Endothelial cell of umbilical vein (primary cell): Measurements from ENCODE around the gene SOX30. TPM values are rescaled to one million over a fixed set of nuclear protein-coding genes. Genes with fewer than 3 reads are reported as not detected.

Experiments
- BruUV-seq: library from RNA; stranded (reverse); fragments of 400-500 nt; replicated peaks from 2 replicates; lab custom pipeline; 2021; lab: Mats Ljungman, UMichigan
- CTCF ChIA-PET: fragments of 300-600, 350-600 bp; sonication (Branson Sonifier 250); formaldehyde crosslinking; loops from one replicate; lab custom pipeline; 2021; ENCODE audit warnings: antibody characterized with exemption, inconsistent platforms; lab: Charles Lee
- POLR2A ChIA-PET: fragments of 300-600, 350-600 bp; sonication (Branson Sonifier 250); formaldehyde crosslinking; loops from one replicate; lab custom pipeline; 2021; ENCODE audit warnings: antibody characterized with exemption, inconsistent platforms; lab: Charles Lee
- DNase-seq: peaks from one replicate; pipeline ENCODE4 v3.0.0-alpha.2; 2011; ENCODE audit warnings: low read depth, low spot score
- FAIRE-seq: peaks from 2 replicates; lab custom pipeline; 2011; peaks lifted over from hg19 to GRCh38; lab: Jason Lieb, UNC
- H2AFZ ChIP-seq: 2 replicates; pipeline ENCODE4 v1.6.0; 2012; ENCODE audit warnings: low read depth, low read length, control low read depth, inconsistent platforms
- H3K27ac ChIP-seq: 2 replicates; pipeline ENCODE4 v1.5.1; 2011; ENCODE audit warnings: low read depth, mild to moderate bottlenecking, control low read depth, low read length, moderate library complexity; ENCODE audit not compliant: insufficient read depth
- H3K27me3 ChIP-seq, 2 experiments: 2 replicates each; pipeline versions ENCODE4 v1.6.0 to v1.6.1; 2011; ENCODE audit warnings: low read length in 2 of 2, mixed read lengths in 1 of 2; ENCODE audit not compliant: control insufficient read depth in 2 of 2, insufficient read depth in 2 of 2
- H3K36me3 ChIP-seq, 2 experiments: 2 replicates in 1 of 2; 3 replicates in 1 of 2; pipeline ENCODE4 v1.5.1; 2011; ENCODE audit warnings: low read length in 2 of 2, mild to moderate bottlenecking in 1 of 2, moderate library complexity in 1 of 2; ENCODE audit not compliant: control insufficient read depth in 2 of 2, insufficient read depth in 2 of 2; ENCODE audit errors: extremely low read depth in 1 of 2
- H3K4me1 ChIP-seq: 3 replicates; pipeline ENCODE4 v1.5.1; 2011; ENCODE audit warnings: mild to moderate bottlenecking, low read length; ENCODE audit not compliant: control insufficient read depth, insufficient read depth; ENCODE audit errors: extremely low read depth
- H3K4me2 ChIP-seq: 2 replicates; pipeline ENCODE4 v1.6.1; 2011; ENCODE audit warnings: low read length, control low read depth, mixed read lengths; ENCODE audit not compliant: insufficient read depth
- H3K4me3 ChIP-seq, 3 experiments: fragments of 200-600 bp in 1 of 3; sonication (generic), shearing (Covaris generic) in 1 of 3; replicated peaks in 1 of 3; 2 replicates each; pipeline ENCODE4 v1.5.1; 2011 to 2016; ENCODE audit warnings: control low read depth in 3 of 3, low read length in 3 of 3, mild to moderate bottlenecking in 2 of 3, inconsistent platforms in 1 of 3, low read depth in 1 of 3, moderate library complexity in 1 of 3; ENCODE audit not compliant: insufficient read depth in 1 of 3
- H3K79me2 ChIP-seq: 2 replicates; pipeline ENCODE4 v1.6.0; 2012; ENCODE audit warnings: low read length, inconsistent platforms; ENCODE audit not compliant: control insufficient read depth, insufficient read depth
- H3K9ac ChIP-seq: replicated peaks from 2 replicates; pipeline ENCODE3; 2011; ENCODE audit warnings: low read length, control low read depth; ENCODE audit not compliant: insufficient read depth; ENCODE audit errors: extremely low read depth
- H3K9me1 ChIP-seq: replicated peaks from 3 replicates; pipeline ENCODE4 v1.6.0; 2011; ENCODE audit warnings: mild to moderate bottlenecking, low read length; ENCODE audit not compliant: control insufficient read depth, insufficient read depth; ENCODE audit errors: extremely low read depth
- H3K9me3 ChIP-seq: replicated peaks from 2 replicates; pipeline ENCODE4 v1.5.1; 2012; ENCODE audit warnings: low read length, inconsistent platforms; ENCODE audit not compliant: control insufficient read depth, insufficient read depth
- H4K20me1 ChIP-seq: replicated peaks from 2 replicates; pipeline ENCODE3; 2011; ENCODE audit warnings: mild to moderate bottlenecking, low read length; ENCODE audit not compliant: control insufficient read depth, insufficient read depth; ENCODE audit errors: extremely low read depth
- EZH2 ChIP-seq: IDR thresholded peaks from 2 replicates; pipeline ENCODE4 v1.6.1; 2012; ENCODE audit warnings: borderline replicate concordance, low read depth, mild to moderate bottlenecking, moderate library complexity, low read length, inconsistent platforms; ENCODE audit not compliant: severe bottlenecking
- FOS ChIP-seq: IDR thresholded peaks from 2 replicates; pipeline ENCODE4 v1.6.1; 2011; ENCODE audit warnings: mild to moderate bottlenecking, low read length, moderate library complexity, borderline replicate concordance; ENCODE audit not compliant: insufficient read depth
- GATA2 ChIP-seq: IDR thresholded peaks from 2 replicates; pipeline ENCODE4 v1.7.0; 2011; ENCODE audit warnings: low read depth, mild to moderate bottlenecking, moderate library complexity, mixed read lengths, low read length; ENCODE audit not compliant: insufficient read length, insufficient read depth
- JUN ChIP-seq: IDR thresholded peaks from 2 replicates; pipeline ENCODE4 v1.6.1; 2011; ENCODE audit warnings: borderline replicate concordance, low read depth; ENCODE audit not compliant: insufficient read length, insufficient read depth
- MYC ChIP-seq: IDR thresholded peaks from one replicate; pipeline ENCODE4 v1.6.1; 2011; ENCODE audit warnings: mild to moderate bottlenecking, low read depth, low read length
- dilution Hi-C: fragments of 300-500 bp; cut with MboI; formaldehyde crosslinking; loops from one replicate; pipeline ENCODE4 v1.15.0; 2019; ENCODE audit warnings: low sequenced_read_pairs; ENCODE audit not compliant: extremely low pct_ligation_motif_present
- intact Hi-C: fragments of 100-400 bp; cut with micrococcal nuclease; formaldehyde crosslinking; loops from one replicate; pipeline ENCODE4 v1.10.0; 2022
- polyA plus RNA-seq, 4 experiments: library from polyadenylated mRNA; depleted of rRNA in 3 of 4; stranded (reverse) in 3 of 4; unstranded in 1 of 4; fragments of >200 nt; gene quantifications; 2 replicates each; pipeline versions ENCODE4 v1.2.1 to v1.2.3, GENCODE V29; 2011 to 2012; ENCODE audit warnings: missing spikeins in 1 of 4
- total RNA-seq: library from RNA; stranded (reverse); gene quantifications from 2 replicates; pipeline ENCODE4 v1.2.3, GENCODE V29; 2021
- TF ChIP-seq, protein P1 (sequence below): IDR thresholded peaks from 2 replicates; pipeline ENCODE4 v1.6.1; 2011; ENCODE audit not compliant: insufficient read depth, insufficient read length

SOX30 gene
- total and polyA plus RNA-seq, 2 donors (not counting 3 experiments of a cell fraction or from before 2014, with no cell fraction given) = not detected

- BruUV-seq = no TSS peak
- no peak overlapping the region for H3K4me2 ChIP-seq
- H3K36me3 ChIP-seq = no peaks in the 10 kb centered on the region
- ChIA-PET POLR2A (no interaction called here), CTCF (interaction anchor here (0.7 to 1.0 kb wide), 4 partner anchors 21 to 176 kb away, joined by 3 read pairs; no protein-coding TSS in a partner anchor)
- H4K20me1 ChIP-seq = no peaks in the 10 kb centered on the region
- no peak for FAIRE-seq
- dilution Hi-C loops = no loop called here
- no peak for DNase-seq
- no peak overlapping the region for H3K27ac ChIP-seq
- H3K79me2 ChIP-seq = no peaks in the 10 kb centered on the region
- no peaks in the 10 kb centered on the region for H3K9me3 ChIP-seq
- H2AFZ ChIP-seq = no peak overlapping the region
- H3K9ac ChIP-seq = no peak overlapping the region
- H3K27me3 ChIP-seq = peaks cover 0 to 3% of the 10 kb centered on the region in 2 experiments
- TF ChIP-seq JUN = no peak
- no peak for TF ChIP-seq GATA2
- TF ChIP-seq MYC = no peak
- no peak for TF ChIP-seq EZH2
- TF ChIP-seq, protein P1, sequence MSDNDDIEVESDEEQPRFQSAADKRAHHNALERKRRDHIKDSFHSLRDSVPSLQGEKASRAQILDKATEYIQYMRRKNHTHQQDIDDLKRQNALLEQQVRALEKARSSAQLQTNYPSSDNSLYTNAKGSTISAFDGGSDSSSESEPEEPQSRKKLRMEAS = no peak
- no peak for TF ChIP-seq FOS
- H3K4me1 ChIP-seq = no peaks in the 10 kb centered on the region
- no peaks in the 10 kb centered on the region for H3K9me1 ChIP-seq
- no peak overlapping the region for H3K4me3 ChIP-seq
- intact Hi-C loops = loop anchor here (5.0 kb wide), 1 partner anchor 58 kb away; no protein-coding TSS in a partner anchor
Observed at GRCh38 chr5:157608972-157609565, 43.2 kb downstream of the SOX30 start.
